Sigmoid colon (tissue), 7 donors: Measurements from ENCODE around the gene PRH2. TPM values are rescaled to one million over a fixed set of nuclear protein-coding genes. Genes with fewer than 3 reads are reported as not detected.

Source experiments
- DNase-seq: peaks from one replicate; pipeline ENCODE4 v3.0.0-alpha.2; 2019
- H3K27ac ChIP-seq, 4 donors: fragments of 200-600 bp; sonication (generic); one replicate each; pipeline ENCODE4 v1.5.1; 2016 to 2019; ENCODE audit warnings: mild to moderate bottlenecking in 1 of 4
- H3K27me3 ChIP-seq, 3 donors: fragments of 200-600 bp; sonication (generic); one replicate each; pipeline ENCODE4 v1.5.1; 2019; ENCODE audit warnings: mild to moderate bottlenecking in 1 of 3
- H3K36me3 ChIP-seq, 4 donors: fragments of 200-600 bp; sonication (generic); one replicate each; pipeline ENCODE4 v1.5.1; 2016 to 2019
- H3K4me1 ChIP-seq, 4 donors: fragments of 200-600 bp; sonication (generic); one replicate each; pipeline ENCODE4 v1.5.1; 2017 to 2019
- H3K4me3 ChIP-seq, 4 donors: fragments of 200-600 bp; sonication (generic); one replicate each; pipeline ENCODE4 v1.5.1; 2017 to 2019; ENCODE audit warnings: mild to moderate bottlenecking in 2 of 4, moderate library complexity in 1 of 4
- H3K9me3 ChIP-seq, 4 donors: fragments of 200-600 bp in 3 of 4; sonication (generic) in 3 of 4; one replicate each; pipeline versions ENCODE4 v1.5.1 to v1.6.1; 2013 to 2019
- CTCF ChIP-seq, 4 experiments: fragments of 450-650 bp in 3 of 4; fragments of 200-600 bp in 1 of 4; IDR thresholded peaks; one replicate each; pipeline ENCODE4 v1.5.1; 2016 to 2019; ENCODE audit warnings: antibody characterized with exemption in 4 of 4, mild to moderate bottlenecking in 3 of 4, moderate library complexity in 2 of 4
- EP300 ChIP-seq, 4 donors: sonication (generic); formaldehyde crosslinking; IDR thresholded peaks; one replicate each; pipeline ENCODE4 v1.6.1; 2017; ENCODE audit warnings: antibody characterized with exemption in 4 of 4
- POLR2A ChIP-seq, 2 donors: fragments of 450-650 bp; IDR thresholded peaks; one replicate each; pipeline ENCODE4 v1.6.1; 2016; ENCODE audit warnings: antibody characterized with exemption in 2 of 2, mild to moderate bottlenecking in 2 of 2, moderate library complexity in 2 of 2
- POLR2AphosphoS5 ChIP-seq, 4 donors: sonication (generic); formaldehyde crosslinking; IDR thresholded peaks; one replicate each; pipeline ENCODE4 v1.6.1; 2017; ENCODE audit warnings: antibody characterized with exemption in 4 of 4
- WGBS, 2 donors: extraction: QIAGEN DNeasy Blood & Tissue Kit; methylation state at CpG; one replicate each; pipeline ENCODE4 v1.1.7; 2013; 5-methylcytosine and 5-hydroxymethylcytosine counted together
- intact Hi-C: fragments of 100-400 bp; cut with DNase I; formaldehyde crosslinking; loops from one replicate; pipeline ENCODE4 v1.15.1; 2023
- polyA plus RNA-seq, 3 donors: library from polyadenylated mRNA; stranded (reverse); fragments of 200-250 nt; gene quantifications; one replicate each; pipeline ENCODE4 v1.2.3, GENCODE V29; 2013
- total RNA-seq, 4 donors: library from RNA; depleted of rRNA; stranded (reverse); fragments of >200 nt; gene quantifications; one replicate each; pipeline ENCODE4 v1.1.0, GENCODE V29; 2016
- donor health status: healthy with polysubstance abuse.
- donor health status: Bipolar disorder and iron deficiency.
- donor health status: healthy.

The PRH2 gene
- total and polyA plus RNA-seq, 7 donors: 1.2 to 1.4 TPM; not detected in 5

GRCh38 chr12:10966314-10966713, 37.3 kb downstream of the PRH2 start:
- Histone ChIP-seq H3K4me3 (no peak overlapping the region), H3K27ac (no peak overlapping the region), H3K36me3 (no peaks in the 10 kb centered on the region), H3K4me1 (no peaks in the 10 kb centered on the region), H3K27me3 (no peaks in the 10 kb centered on the region), H3K9me3 (no peaks in the 10 kb centered on the region)
- intact Hi-C loops: no loop called here
- DNase-seq: no peak
- TF ChIP-seq POLR2A (IDR thresholded peaks at IDR 0.05) (no peak), CTCF (IDR thresholded peaks at IDR 0.05) (no peak), EP300 (IDR thresholded peaks at IDR 0.05) (no peak), POLR2AphosphoS5 (IDR thresholded peaks at IDR 0.05) (no peak)

- no peaks in the 10 kb centered on the region for H3K9me3 ChIP-seq
- H3K27me3 ChIP-seq: no peaks in the 10 kb centered on the region
- no peak overlapping the region for H3K27ac ChIP-seq
- intact Hi-C loops: no loop called here
- WGBS, 2 donors: 69 to 76% methylated on average over 2 of the region's 2 CpGs
- TF ChIP-seq POLR2AphosphoS5 (IDR thresholded peaks at IDR 0.05): no peak
- TF ChIP-seq POLR2A (IDR thresholded peaks at IDR 0.05): no peak
- TF ChIP-seq EP300 (IDR thresholded peaks at IDR 0.05): no peak
- TF ChIP-seq CTCF (IDR thresholded peaks at IDR 0.05): no peak
- H3K4me3 ChIP-seq: no peak overlapping the region
- H3K4me1 ChIP-seq: no peaks in the 10 kb centered on the region
- DNase-seq: no peak
- H3K36me3 ChIP-seq: no peaks in the 10 kb centered on the region
Observed at GRCh38 chr12:10967409-10967808, 38.4 kb downstream of the PRH2 start.

GRCh38 chr12:10968765-10969456, 39.9 kb downstream of the PRH2 start:
- Histone ChIP-seq H3K9me3 (no peaks in the 10 kb centered on the region), H3K27me3 (no peaks in the 10 kb centered on the region), H3K27ac (no peak overlapping the region), H3K4me1 (no peaks in the 10 kb centered on the region), H3K36me3 (no peaks in the 10 kb centered on the region), H3K4me3 (no peak overlapping the region)
- intact Hi-C loops: no loop called here
- WGBS, 2 donors: 91 to 92% methylated on average over 15 of the region's 15 CpGs
- no peak for TF ChIP-seq EP300 (IDR thresholded peaks at IDR 0.05)
- no peak for TF ChIP-seq POLR2A (IDR thresholded peaks at IDR 0.05)
- TF ChIP-seq POLR2AphosphoS5 (IDR thresholded peaks at IDR 0.05): no peak
- TF ChIP-seq CTCF (IDR thresholded peaks at IDR 0.05): no peak
- no peak for DNase-seq

- no peaks in the 10 kb centered on the region for H3K9me3 ChIP-seq
- no peaks in the 10 kb centered on the region for H3K36me3 ChIP-seq
- no peak overlapping the region for H3K4me3 ChIP-seq
- H3K27ac ChIP-seq: no peak overlapping the region
- DNase-seq: no peak
- H3K4me1 ChIP-seq: no peaks in the 10 kb centered on the region
- 94 to 96% methylated on average over 3 of the region's 3 CpGs for WGBS, 2 donors
- no peaks in the 10 kb centered on the region for H3K27me3 ChIP-seq
- TF ChIP-seq POLR2AphosphoS5 (IDR thresholded peaks at IDR 0.05) (no peak), POLR2A (IDR thresholded peaks at IDR 0.05) (no peak), EP300 (IDR thresholded peaks at IDR 0.05) (no peak)
- intact Hi-C loops: no loop called here
Observed at GRCh38 chr12:10974965-10975364, 45.9 kb downstream of the PRH2 start.

GRCh38 chr12:10982244-10982643, 53.2 kb downstream of the PRH2 start:
- H3K9me3 ChIP-seq: no peaks in the 10 kb centered on the region
- no peaks in the 10 kb centered on the region for H3K4me1 ChIP-seq
- intact Hi-C loops: no loop called here
- TF ChIP-seq POLR2AphosphoS5 (IDR thresholded peaks at IDR 0.05) (no peak), EP300 (IDR thresholded peaks at IDR 0.05) (no peak), POLR2A (IDR thresholded peaks at IDR 0.05) (no peak), CTCF (IDR thresholded peaks at IDR 0.05) (no peak)
- H3K27ac ChIP-seq: no peak overlapping the region
- H3K4me3 ChIP-seq: no peak overlapping the region
- H3K27me3 ChIP-seq: no peaks in the 10 kb centered on the region
- no peak for DNase-seq
- 61 to 88% methylated on average over 5 of the region's 5 CpGs for WGBS, 2 donors
- no peaks in the 10 kb centered on the region for H3K36me3 ChIP-seq

Other genes starting within 250 kb of the PRH2 start
- 100 to 1,000 TPM; 281 to 596 (median 407) TPM for gene YBX3, start 205.9 kb upstream of the PRH2 start, total RNA-seq
- 100 to 1,000 TPM in 2 of 3 donors, 10 to 100 TPM in 1; 81.8 to 244 (median 153) TPM for gene YBX3, start 205.9 kb upstream of the PRH2 start, polyA plus RNA-seq
- gene TAS2R7, start 126.6 kb upstream of the PRH2 start, total RNA-seq: not detected
- not detected for gene TAS2R7, start 126.6 kb upstream of the PRH2 start, polyA plus RNA-seq
- under 1 TPM in 1 of 4 donors, not detected in 3; 0.49 TPM for gene TAS2R8, start 122.0 kb upstream of the PRH2 start, total RNA-seq
- not detected for gene TAS2R8, start 122.0 kb upstream of the PRH2 start, polyA plus RNA-seq
- not detected for gene TAS2R9, start 119.1 kb upstream of the PRH2 start, total RNA-seq
- gene TAS2R9, start 119.1 kb upstream of the PRH2 start, polyA plus RNA-seq: not detected
- 1 to 10 TPM in 1 of 4 donors, under 1 TPM in 2, not detected in 1; 0.33 to 2.9 (median 0.54) TPM for gene TAS2R10, start 102.9 kb upstream of the PRH2 start, total RNA-seq
- gene TAS2R10, start 102.9 kb upstream of the PRH2 start, polyA plus RNA-seq: under 1 TPM in 1 of 3 donors, not detected in 2; 0.09 TPM
- 1 to 10 TPM in 3 of 4 donors, under 1 TPM in 1; 0.68 to 4.4 (median 1.4) TPM for gene PRR4, start 79.8 kb upstream of the PRH2 start, total RNA-seq
- 1 to 10 TPM in 2 of 3 donors, not detected in 1; 1.2 to 2.8 TPM for gene PRR4, start 79.8 kb upstream of the PRH2 start, polyA plus RNA-seq
- gene PRH1, start 45.0 kb upstream of the PRH2 start, total RNA-seq: 10 to 100 TPM; 20.9 to 53.9 (median 25.1) TPM
- gene PRH1, start 45.0 kb upstream of the PRH2 start, polyA plus RNA-seq: 1 to 10 TPM in 2 of 3 donors, not detected in 1; 2.1 to 2.6 TPM
- 1 to 10 TPM; 1.1 to 4.1 (median 2.8) TPM for gene TAS2R13, start 19.7 kb upstream of the PRH2 start, total RNA-seq
- under 1 TPM in 1 of 3 donors, not detected in 2; 0.20 TPM for gene TAS2R13, start 19.7 kb upstream of the PRH2 start, polyA plus RNA-seq
- 1 to 10 TPM; 3.3 to 6.9 (median 6.2) TPM for gene TAS2R14, start 10.0 kb downstream of the PRH2 start, total RNA-seq
- 1 to 10 TPM in 1 of 3 donors, not detected in 2; 1.1 TPM for gene TAS2R14, start 10.0 kb downstream of the PRH2 start, polyA plus RNA-seq
- 1 to 10 TPM; 1.4 to 4.6 (median 2.1) TPM for gene TAS2R50, start 57.7 kb downstream of the PRH2 start, total RNA-seq
- gene TAS2R50, start 57.7 kb downstream of the PRH2 start, polyA plus RNA-seq: under 1 TPM in 1 of 3 donors, not detected in 2; 0.28 TPM
- gene TAS2R20, start 69.1 kb downstream of the PRH2 start, total RNA-seq: 1 to 10 TPM; 2.6 to 6.4 (median 4.6) TPM
- gene TAS2R20, start 69.1 kb downstream of the PRH2 start, polyA plus RNA-seq: under 1 TPM in 1 of 3 donors, not detected in 2; 0.50 TPM
- gene TAS2R19, start 93.4 kb downstream of the PRH2 start, total RNA-seq: 1 to 10 TPM; 5.0 to 8.6 (median 6.5) TPM
- gene TAS2R19, start 93.4 kb downstream of the PRH2 start, polyA plus RNA-seq: under 1 TPM in 1 of 3 donors, not detected in 2; 0.41 TPM
- gene TAS2R31, start 102.2 kb downstream of the PRH2 start, total RNA-seq: 1 to 10 TPM; 3.9 to 9.2 (median 7.3) TPM
- under 1 TPM in 1 of 3 donors, not detected in 2; 0.44 TPM for gene TAS2R31, start 102.2 kb downstream of the PRH2 start, polyA plus RNA-seq
- gene TAS2R46, start 133.1 kb downstream of the PRH2 start, total RNA-seq: 1 to 10 TPM; 2.3 to 5.0 (median 3.1) TPM
- gene TAS2R46, start 133.1 kb downstream of the PRH2 start, polyA plus RNA-seq: under 1 TPM in 1 of 3 donors, not detected in 2; 0.07 TPM
- 1 to 10 TPM; 2.1 to 10.0 (median 3.6) TPM for gene TAS2R43, start 163.1 kb downstream of the PRH2 start, total RNA-seq
- gene TAS2R43, start 163.1 kb downstream of the PRH2 start, polyA plus RNA-seq: not detected
- gene TAS2R30, start 205.4 kb downstream of the PRH2 start, total RNA-seq: 10 to 100 TPM in 1 of 4 donors, 1 to 10 TPM in 3; 8.1 to 10.5 (median 9.4) TPM
- gene TAS2R30, start 205.4 kb downstream of the PRH2 start, polyA plus RNA-seq: under 1 TPM in 1 of 3 donors, not detected in 2; 0.36 TPM
- gene SMIM10L1, start 242.0 kb downstream of the PRH2 start, total RNA-seq: 10 to 100 TPM; 11.1 to 17.8 (median 14.3) TPM
- 1 to 10 TPM; 7.6 to 8.6 (median 7.8) TPM for gene SMIM10L1, start 242.0 kb downstream of the PRH2 start, polyA plus RNA-seq